Lung (tissue), 12 donors: Measurements from ENCODE around the gene ASAH2B. TPM values are rescaled to one million over a fixed set of nuclear protein-coding genes. Genes with fewer than 3 reads are reported as not detected.
"Not testable (repeated sequence)": the region's sequence is repeated elsewhere in the genome, so short reads cannot be mapped to it uniquely, and the experiment has no call there.

Source experiments
- ATAC-seq: fragments of 200-7000 bp; cut with Tn5 transposase; one replicate; pipeline ENCODE4 v1.9.1; 2020; ENCODE audit warnings: moderate number of reproducible peaks; ENCODE audit not compliant: insufficient read depth, low FRiP score
- DNase-seq, 3 donors: peaks; one replicate each; pipeline ENCODE4 v3.0.0-alpha.2; 2013 to 2017
- H3K27ac ChIP-seq, 2 donors: one replicate each; pipeline ENCODE4 v1.5.1; 2013; ENCODE audit warnings: mild to moderate bottlenecking in 2 of 2, moderate library complexity in 2 of 2, control low read depth in 1 of 2, inconsistent platforms in 1 of 2, low read depth in 1 of 2, low read length in 1 of 2
- H3K27me3 ChIP-seq, 3 donors: one replicate each; pipeline ENCODE4 v1.5.1; 2013; ENCODE audit warnings: low read length in 2 of 3; ENCODE audit not compliant: control insufficient read depth in 3 of 3, insufficient read depth in 3 of 3
- H3K36me3 ChIP-seq, 4 donors: one replicate each; pipeline ENCODE4 v1.5.1; 2013; ENCODE audit warnings: low read length in 4 of 4, mild to moderate bottlenecking in 1 of 4, moderate library complexity in 1 of 4; ENCODE audit not compliant: control insufficient read depth in 4 of 4, insufficient read depth in 4 of 4
- H3K4me1 ChIP-seq, 5 donors: one replicate each; pipeline ENCODE4 v1.5.1; 2013; ENCODE audit warnings: low read length in 5 of 5, mild to moderate bottlenecking in 2 of 5, moderate library complexity in 1 of 5; ENCODE audit not compliant: control insufficient read depth in 5 of 5, insufficient read depth in 5 of 5
- H3K4me3 ChIP-seq: one replicate; pipeline ENCODE4 v1.5.1; 2013; ENCODE audit warnings: mild to moderate bottlenecking, control low read depth, moderate library complexity
- H3K9ac ChIP-seq, 2 donors: one replicate each; pipeline ENCODE4 v1.5.1; 2013; ENCODE audit warnings: low read length in 2 of 2, control low read depth in 1 of 2; ENCODE audit not compliant: insufficient read depth in 1 of 2
- H3K9me3 ChIP-seq, 4 donors: one replicate each; pipeline ENCODE4 v1.5.1; 2013; ENCODE audit warnings: low read length in 3 of 4, mild to moderate bottlenecking in 1 of 4, moderate library complexity in 1 of 4; ENCODE audit not compliant: control insufficient read depth in 4 of 4, insufficient read depth in 3 of 4
- CTCF ChIP-seq: IDR thresholded peaks from 2 replicates; pipeline ENCODE4 v1.5.1; 2012; ENCODE audit warnings: mild to moderate bottlenecking; ENCODE audit errors: control extremely low read depth, extremely low read depth
- WGBS, 2 donors: extraction: QIAGEN DNeasy Blood & Tissue Kit; methylation state at CpG; one replicate each; pipeline ENCODE4 v1.1.7; 2013; 5-methylcytosine and 5-hydroxymethylcytosine counted together
- polyA plus RNA-seq, 2 donors: library from polyadenylated mRNA; stranded (reverse); fragments of 200-250 nt; gene quantifications; one replicate each; pipeline ENCODE4 v1.2.1, GENCODE V29; 2013
- total RNA-seq, 2 donors: library from RNA; depleted of rRNA in 1 of 2; stranded (reverse); fragments of >200 nt in 1 of 2; gene quantifications; one replicate each; pipeline ENCODE4 v1.2.1, GENCODE V29; 2014 to 2021
- donor health status: control.
- donor health status: control.
- donor health status: Bipolar disorder and iron deficiency.
- donor health status: healthy.
- donor health status: DM: yes; HTN: yes; CAD: no.

The ASAH2B gene
- total and polyA plus RNA-seq, 4 donors, result 2.9 to 6.1 (median 3.3) TPM

- WGBS, 2 donors, result 45 to 61% methylated on average over 5 of the region's 5 CpGs
- not testable (repeated sequence) for H3K9ac ChIP-seq, H3K36me3 ChIP-seq, ATAC-seq, H3K27me3 ChIP-seq, H3K9me3 ChIP-seq, H3K4me3 ChIP-seq, H3K27ac ChIP-seq, H3K4me1 ChIP-seq
- peak in 1 of 3 donors; percentile 12 for DNase-seq
Observed at GRCh38 chr10:50723812-50724211, 15.9 kb upstream of the ASAH2B start.

DNA sequence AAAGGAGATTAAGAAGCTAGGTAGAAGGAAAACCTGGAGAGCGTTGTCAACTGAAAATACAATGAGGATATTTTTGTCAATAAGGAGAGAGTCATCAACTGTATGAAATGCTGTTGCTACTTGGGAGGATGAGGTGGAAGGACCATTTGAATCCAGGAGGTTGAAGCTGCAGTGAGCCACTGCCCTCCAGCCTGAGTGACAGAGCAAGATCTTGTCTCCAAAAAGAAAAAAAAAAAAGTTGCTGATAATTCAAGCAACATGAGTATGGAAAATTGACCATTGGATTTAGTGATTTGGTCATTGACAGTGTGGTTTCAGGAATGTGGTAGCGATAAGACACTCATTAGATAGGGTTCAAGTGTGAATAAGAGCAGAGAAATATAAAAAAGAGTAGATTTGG lies 11.6 kb upstream of the ASAH2B start:
- not testable (repeated sequence) for ATAC-seq, DNase-seq, H3K36me3 ChIP-seq, H3K27ac ChIP-seq, H3K9me3 ChIP-seq, H3K9ac ChIP-seq, H3K4me1 ChIP-seq, H3K4me3 ChIP-seq, H3K27me3 ChIP-seq
- WGBS, 2 donors, result 88 to 93% methylated on average over 2 of the region's 2 CpGs

DNA sequence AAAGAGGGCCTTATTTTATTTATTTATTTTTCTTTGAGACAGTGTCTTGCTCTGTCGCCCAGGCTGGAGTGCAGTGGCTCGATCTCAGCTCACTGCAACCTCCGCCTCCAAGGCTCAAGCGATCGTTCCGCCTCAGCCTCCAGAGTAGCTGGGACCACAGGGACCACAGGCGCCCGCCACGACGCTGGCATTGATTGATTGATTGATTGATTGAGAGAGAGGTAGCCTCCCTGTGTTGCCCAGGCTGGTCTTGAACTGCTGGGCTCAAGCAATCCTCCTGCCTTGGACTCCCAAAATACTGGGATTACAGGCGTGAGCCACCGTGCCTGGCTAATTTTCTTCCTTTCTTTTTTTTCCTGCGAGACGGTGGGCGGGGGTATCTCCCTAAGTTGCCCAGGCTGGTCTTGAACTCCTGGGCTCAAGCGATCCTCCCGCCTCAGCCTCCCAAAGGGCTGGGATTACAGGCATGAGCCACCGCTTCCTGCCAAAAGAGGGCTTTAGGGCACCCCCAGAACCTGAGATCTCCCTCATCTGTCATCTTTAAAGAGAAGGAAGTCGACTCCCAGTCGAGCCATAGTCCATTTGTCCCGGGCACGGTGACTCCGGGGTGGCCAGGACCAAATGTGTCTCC lies 634 bp upstream of the ASAH2B start:
- H3K9me3 ChIP-seq, H3K36me3 ChIP-seq, H3K27me3 ChIP-seq, DNase-seq, ATAC-seq, H3K4me1 ChIP-seq: not testable (repeated sequence)
- 69% methylated on average over 23 of the region's 23 CpGs for WGBS, 2 donors
- Histone ChIP-seq H3K27ac (peak overlapping the region; percentile 40 to 80), H3K4me3 (peak overlapping the region; percentile 65), H3K9ac (peak overlapping the region in 1 of 2 donors; percentile 86)

DNA sequence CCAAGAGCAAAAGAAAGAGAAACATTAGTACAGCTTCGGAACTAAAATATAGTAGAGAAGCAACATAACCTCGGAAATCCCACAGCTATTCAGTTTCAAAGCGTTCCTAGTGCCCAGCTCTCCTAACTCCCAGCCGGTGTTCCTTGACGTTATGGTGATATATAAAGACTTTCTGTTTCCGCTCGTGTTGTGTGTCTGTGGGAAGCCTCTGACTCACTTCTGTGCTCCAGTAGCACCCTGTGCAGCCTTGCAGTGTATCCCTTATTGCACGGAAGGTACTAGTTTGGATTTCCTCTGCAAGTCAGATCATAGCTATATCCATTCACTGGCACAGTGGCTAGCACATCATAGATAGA lies 535 bp downstream of the ASAH2B start:
- 0 to 1% methylated on average over 8 of the region's 8 CpGs for WGBS, 2 donors
- TF ChIP-seq CTCF, result no peak
- ATAC-seq, result no peak

DNA sequence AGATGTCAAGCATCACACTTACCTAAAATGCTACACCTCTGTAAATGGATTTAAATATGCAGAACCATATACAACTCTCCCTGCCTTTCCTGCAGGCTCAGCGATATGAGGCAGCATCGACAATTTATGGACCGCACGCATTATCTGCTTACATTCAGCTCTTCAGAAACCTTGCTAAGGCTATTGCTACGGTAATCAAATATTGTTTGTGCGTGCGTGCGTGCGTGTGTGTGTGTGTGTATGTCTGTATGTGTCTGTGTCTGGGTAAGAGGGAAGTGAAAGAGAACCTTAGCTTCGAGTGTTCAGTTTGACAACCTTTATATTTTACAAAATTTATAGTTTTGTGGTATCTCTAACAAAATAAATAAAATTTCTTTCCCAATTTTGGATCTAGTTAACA lies 3.1 kb downstream of the ASAH2B start:
- DNase-seq, ATAC-seq, H3K4me1 ChIP-seq, H3K27me3 ChIP-seq, H3K9me3 ChIP-seq, H3K36me3 ChIP-seq, H3K27ac ChIP-seq, H3K4me3 ChIP-seq, H3K9ac ChIP-seq: not testable (repeated sequence)
- 93 to 94% methylated on average over 10 of the region's 10 CpGs for WGBS, 2 donors

More for the DNA sequence above, 535 bp downstream of the ASAH2B start:
- Histone ChIP-seq H3K4me3 (peak overlapping the region; percentile 65), H3K36me3 (no peaks in the 10 kb centered on the region), H3K27ac (peak overlapping the region; percentile 40 to 80), H3K27me3 (no peaks in the 10 kb centered on the region), H3K4me1 (peaks cover 0 to 4% (median 0%) of the 10 kb centered on the region in 5 donors), H3K9ac (peak overlapping the region; percentile 86 to 88), H3K9me3 (no peaks in the 10 kb centered on the region)
- DNase-seq, result no peak

GRCh38 chr10:50766774-50767513 lies 27.2 kb downstream of the ASAH2B start:
- 87 to 89% methylated on average over 5 of the region's 5 CpGs for WGBS, 2 donors
- not testable (repeated sequence) for H3K36me3 ChIP-seq, H3K4me3 ChIP-seq, H3K9me3 ChIP-seq, H3K27me3 ChIP-seq, H3K9ac ChIP-seq, ATAC-seq, H3K27ac ChIP-seq, H3K4me1 ChIP-seq, DNase-seq

DNA sequence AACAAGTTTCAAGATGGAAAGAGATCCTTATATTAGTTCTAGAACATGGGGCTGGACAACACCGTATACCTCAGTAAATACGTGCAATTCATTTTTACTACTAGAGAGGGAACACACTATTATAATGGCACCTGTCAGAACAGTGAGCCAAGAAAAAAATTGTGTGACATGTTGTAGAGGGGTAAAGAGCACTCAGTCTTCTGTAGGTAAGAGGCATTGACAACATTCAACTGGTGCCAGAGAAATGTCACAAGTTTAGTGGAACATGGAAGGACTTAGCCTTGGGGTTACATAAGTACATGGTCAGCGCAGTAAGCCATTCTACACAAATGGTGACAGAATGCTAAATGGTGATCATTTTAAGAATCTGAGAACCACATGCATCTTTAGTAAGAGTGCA lies 32.3 kb downstream of the ASAH2B start:
- WGBS, 2 donors, result 79 to 94% methylated on average over 3 of the region's 3 CpGs
- not testable (repeated sequence) for H3K27ac ChIP-seq, H3K9ac ChIP-seq, ATAC-seq, H3K36me3 ChIP-seq, H3K27me3 ChIP-seq, H3K4me1 ChIP-seq, H3K9me3 ChIP-seq, H3K4me3 ChIP-seq
- peak in 1 of 3 donors; percentile 8 for DNase-seq
